ENCODE data around the gene KAZALD1. TPM values are rescaled to one million over a fixed set of nuclear protein-coding genes. Genes with fewer than 3 reads are reported as not detected.
A peak's percentile ranks its signal among the peaks of the same experiment; 100 is the strongest.

KAZALD1 gene, protein sequence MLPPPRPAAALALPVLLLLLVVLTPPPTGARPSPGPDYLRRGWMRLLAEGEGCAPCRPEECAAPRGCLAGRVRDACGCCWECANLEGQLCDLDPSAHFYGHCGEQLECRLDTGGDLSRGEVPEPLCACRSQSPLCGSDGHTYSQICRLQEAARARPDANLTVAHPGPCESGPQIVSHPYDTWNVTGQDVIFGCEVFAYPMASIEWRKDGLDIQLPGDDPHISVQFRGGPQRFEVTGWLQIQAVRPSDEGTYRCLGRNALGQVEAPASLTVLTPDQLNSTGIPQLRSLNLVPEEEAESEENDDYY
- not detected for polyA plus RNA-seq (ENCODE audit: low read depth in 6 of 6)

DNA sequence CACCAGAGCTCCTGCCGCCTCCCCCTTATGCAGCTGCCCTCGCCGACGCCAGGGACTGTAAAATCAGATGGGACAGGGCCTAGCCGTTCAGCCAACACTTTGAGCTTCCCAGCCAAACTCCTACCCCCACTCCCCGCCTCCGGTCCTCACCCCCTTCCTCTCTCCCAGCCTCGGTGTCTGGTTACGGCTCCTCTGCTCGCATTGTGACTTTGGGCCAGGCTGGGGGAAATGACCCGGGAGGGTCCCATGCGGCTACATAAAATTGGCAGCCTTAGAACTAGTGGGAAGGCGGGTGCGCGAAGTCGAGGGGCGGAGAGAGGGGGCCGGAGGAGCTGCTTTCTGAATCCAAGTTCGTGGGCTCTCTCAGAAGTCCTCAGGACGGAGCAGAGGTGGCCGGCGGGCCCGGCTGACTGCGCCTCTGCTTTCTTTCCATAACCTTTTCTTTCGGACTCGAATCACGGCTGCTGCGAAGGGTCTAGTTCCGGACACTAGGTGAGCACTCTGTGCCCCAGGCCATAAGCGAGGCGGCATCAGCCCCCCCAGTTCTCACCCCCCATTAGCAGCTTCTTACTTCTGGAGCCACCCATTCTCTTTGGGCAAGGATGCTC, at the start of gene KAZALD1:
Gene KAZALD1, plus strand, starts transcription at position 366 of the 608 bp plus-strand sequence. CDS start 604 bp downstream, outside the sequence.
- Mint-ChIP-seq H3K36me3 (no peaks in the 10 kb centered on the region), H3K4me3 (peak within 1 kb of the TSS; percentile 91 to 99 (median 96)), H3K4me1 (peaks cover 39 to 50% (median 46%) of the 10 kb centered on the region in 3 donors), H3K9me3 (no peaks in the 10 kb centered on the region), H3K27me3 (peaks cover 11 to 32% (median 20%) of the 10 kb centered on the region in 3 donors), H3K27ac (peak within 1 kb of the TSS; percentile 88 to 98 (median 92))
- DNase-seq (no peak), ATAC-seq (ENCODE audit: low read depth in 2 of 2) (no peak)

DNA sequence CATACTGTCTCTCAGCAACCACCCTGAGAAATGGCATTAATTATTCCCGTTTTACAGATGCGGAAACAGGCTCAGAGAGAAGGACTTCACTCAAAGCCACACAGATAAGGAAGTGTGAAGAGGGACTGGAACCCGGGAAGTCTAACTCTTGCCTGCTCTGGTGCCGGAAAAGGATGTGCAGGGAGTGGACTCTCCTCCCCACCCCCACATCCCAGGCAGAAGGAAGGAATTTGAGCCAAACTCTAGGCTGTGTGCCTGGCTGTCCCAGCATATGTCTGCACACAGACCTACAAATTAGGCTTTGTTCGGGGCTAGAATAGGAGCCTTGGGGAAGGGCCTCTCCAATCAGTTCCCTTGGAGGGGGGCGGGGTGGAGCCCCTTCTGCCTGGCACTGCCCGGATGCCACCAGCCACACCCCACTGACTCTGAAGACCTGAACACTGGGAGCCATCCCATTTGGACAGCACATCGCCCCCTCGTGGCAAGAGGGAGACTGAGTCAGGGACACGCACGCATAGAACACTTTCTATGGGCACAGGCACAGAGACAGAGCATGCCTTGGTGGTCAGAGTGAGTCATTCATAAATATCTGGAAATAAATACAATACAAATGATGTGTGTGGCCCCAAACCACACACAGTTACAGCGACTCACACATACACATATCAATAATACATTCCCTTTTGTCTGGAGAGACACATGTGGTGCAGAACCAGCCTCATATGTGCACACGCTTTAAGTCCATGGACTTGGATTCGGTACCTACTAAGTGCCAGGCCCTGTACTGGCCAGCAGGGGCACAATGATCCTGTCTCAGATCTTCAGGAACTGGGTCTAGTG, 49.0 kb upstream of the KAZALD1 start:
- H3K27me3 Mint-ChIP-seq = peaks cover 27 to 44% (median 28%) of the 10 kb centered on the region in 3 donors
- DNase-seq (peak; percentile 59), ATAC-seq (ENCODE audit: low read depth in 2 of 2) (peak; percentile 85 to 88)
- peaks cover 11 to 25% (median 24%) of the 10 kb centered on the region in 3 donors for H3K4me1 Mint-ChIP-seq
- H3K4me3 Mint-ChIP-seq = peak overlapping the region in 1 of 8 donors; percentile 21
- no peaks in the 10 kb centered on the region for H3K9me3 Mint-ChIP-seq
- no peaks in the 10 kb centered on the region for H3K36me3 Mint-ChIP-seq
- peak overlapping the region in 3 of 6 donors; percentile 35 to 82 (median 73) for H3K27ac Mint-ChIP-seq

DNA sequence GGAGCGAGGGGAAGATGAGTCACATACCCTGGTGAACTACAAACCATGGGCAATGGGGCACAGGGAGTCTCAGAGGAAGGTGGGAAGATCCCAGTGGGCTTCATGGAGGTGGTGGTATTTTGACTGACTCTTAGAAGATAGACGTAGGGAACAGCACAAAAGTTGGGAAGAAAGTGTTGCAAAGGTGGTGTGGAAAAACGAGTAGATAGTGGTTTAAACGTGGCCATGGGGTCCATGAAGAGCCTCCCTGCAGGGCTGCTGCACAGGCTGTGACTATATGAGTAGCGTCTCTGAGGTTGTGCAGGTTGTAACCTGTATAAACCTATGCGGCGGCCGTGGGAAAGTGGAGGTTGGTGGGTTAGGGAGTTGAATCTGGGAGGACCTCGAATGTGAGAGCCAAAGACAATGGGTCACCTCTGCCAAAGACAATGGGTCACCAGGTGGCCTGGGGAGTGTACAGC, 48.4 kb upstream of the KAZALD1 start:
- Mint-ChIP-seq H3K4me3 (no peak overlapping the region), H3K36me3 (no peaks in the 10 kb centered on the region), H3K9me3 (no peaks in the 10 kb centered on the region), H3K27me3 (peaks cover 28 to 51% (median 32%) of the 10 kb centered on the region in 3 donors), H3K27ac (peak overlapping the region in 2 of 6 donors; percentile 22 to 82), H3K4me1 (peaks cover 18 to 29% (median 27%) of the 10 kb centered on the region in 3 donors)
- DNase-seq (no peak), ATAC-seq (ENCODE audit: low read depth in 2 of 2) (no peak)

DNA sequence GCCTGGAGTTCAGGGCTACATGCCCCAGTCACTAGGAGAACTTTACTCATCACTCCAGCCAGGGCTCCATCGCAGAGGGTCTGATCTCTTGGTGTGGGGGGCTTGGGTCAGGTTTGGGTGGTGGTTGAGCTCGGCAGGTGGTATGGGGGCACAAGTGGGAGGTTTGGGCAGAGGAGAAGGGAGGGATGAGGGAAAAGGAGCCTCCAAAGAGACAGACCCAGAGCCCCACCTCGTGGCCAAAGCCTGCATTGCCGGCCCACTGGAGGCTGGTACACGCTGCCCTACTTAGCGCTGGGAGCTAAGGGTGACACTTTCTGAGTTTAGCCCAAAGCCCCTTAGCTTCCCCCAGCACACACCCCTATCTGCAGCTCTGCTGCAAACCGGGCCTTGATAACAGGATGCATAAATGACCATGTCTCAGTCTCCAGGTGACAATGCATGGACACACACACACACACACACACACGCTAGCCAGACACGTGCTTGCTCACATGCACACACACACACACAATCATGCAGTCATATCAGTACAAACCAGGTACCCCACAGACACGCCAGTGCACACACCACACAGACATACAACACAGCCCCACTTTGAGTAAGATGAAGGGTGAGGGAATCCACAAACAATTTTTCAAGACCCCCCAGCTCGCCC, 47.4 kb upstream of the KAZALD1 start:
- H3K4me1 Mint-ChIP-seq = peaks cover 23 to 32% (median 32%) of the 10 kb centered on the region in 3 donors
- peak; percentile 71 for DNase-seq
- peak; percentile 17 to 32 for ATAC-seq (ENCODE audit: low read depth in 2 of 2)
- H3K27ac Mint-ChIP-seq = peak overlapping the region in 2 of 6 donors; percentile 19 to 37
- H3K36me3 Mint-ChIP-seq = no peaks in the 10 kb centered on the region
- no peak overlapping the region for H3K4me3 Mint-ChIP-seq
- H3K9me3 Mint-ChIP-seq = no peaks in the 10 kb centered on the region
- H3K27me3 Mint-ChIP-seq = peaks cover 29 to 57% (median 39%) of the 10 kb centered on the region in 3 donors

DNA sequence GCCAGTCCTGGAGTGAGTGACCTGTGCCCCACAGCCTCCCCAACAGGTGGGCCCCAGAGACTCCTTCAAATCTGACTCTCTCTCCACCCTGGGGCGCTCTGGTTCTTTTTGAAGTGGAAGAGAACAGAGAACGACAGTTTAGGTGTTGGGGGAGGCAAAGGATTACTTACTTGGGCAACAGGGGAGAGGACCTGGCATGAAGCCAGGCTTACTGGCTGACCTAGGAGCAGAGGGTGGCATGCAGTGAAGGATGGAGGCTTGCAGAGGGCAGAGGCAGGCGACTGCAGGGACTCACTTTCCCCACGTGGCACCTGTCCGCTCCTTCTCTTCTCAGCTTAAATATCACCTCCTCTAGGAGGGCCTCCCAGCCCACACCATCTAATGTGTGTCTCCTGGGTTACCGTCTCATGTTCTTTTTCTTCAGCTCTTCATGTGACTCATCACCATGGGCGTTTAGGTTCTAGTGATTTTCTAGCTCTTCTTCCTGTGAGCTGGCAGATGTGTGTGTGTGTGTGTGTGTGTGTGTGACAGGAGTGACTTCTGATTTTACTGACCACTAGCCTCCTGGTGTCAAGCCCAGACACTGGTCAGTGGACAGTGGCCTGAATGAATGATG, 46.7 kb upstream of the KAZALD1 start:
- H3K27me3 Mint-ChIP-seq = peaks cover 33 to 61% (median 44%) of the 10 kb centered on the region in 3 donors
- H3K9me3 Mint-ChIP-seq = no peaks in the 10 kb centered on the region
- no peaks in the 10 kb centered on the region for H3K36me3 Mint-ChIP-seq
- DNase-seq (no peak), ATAC-seq (ENCODE audit: low read depth in 2 of 2) (no peak)
- H3K4me3 Mint-ChIP-seq = peak overlapping the region in 1 of 8 donors; percentile 21
- H3K4me1 Mint-ChIP-seq = peaks cover 27 to 35% (median 35%) of the 10 kb centered on the region in 3 donors
- H3K27ac Mint-ChIP-seq = no peak overlapping the region

DNA sequence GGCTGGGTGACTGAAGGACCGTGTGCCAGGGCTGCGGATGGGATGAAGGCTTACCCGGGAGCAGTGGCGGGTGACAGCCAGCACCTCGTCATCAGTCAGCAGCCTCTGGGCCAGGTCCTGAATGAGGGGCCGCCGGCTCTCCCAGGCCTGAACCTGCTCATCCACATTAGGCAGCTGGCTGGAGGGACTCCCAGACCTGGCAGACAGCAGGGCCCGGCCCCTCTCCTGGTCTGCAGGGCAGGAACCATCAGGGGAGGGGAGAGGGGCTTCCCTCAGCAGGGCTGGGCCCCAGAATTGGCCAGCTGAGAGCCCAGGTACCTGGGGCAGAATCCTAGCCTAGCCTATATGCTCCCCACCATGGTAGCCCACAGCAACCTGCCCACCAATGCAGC, 46.2 kb upstream of the KAZALD1 start:
- peaks cover 33 to 61% (median 44%) of the 10 kb centered on the region in 3 donors for H3K27me3 Mint-ChIP-seq
- no peaks in the 10 kb centered on the region for H3K36me3 Mint-ChIP-seq
- H3K9me3 Mint-ChIP-seq = no peaks in the 10 kb centered on the region
- DNase-seq (no peak), ATAC-seq (ENCODE audit: low read depth in 2 of 2) (no peak)
- H3K27ac Mint-ChIP-seq = no peak overlapping the region
- peaks cover 27 to 35% (median 35%) of the 10 kb centered on the region in 3 donors for H3K4me1 Mint-ChIP-seq
- no peak overlapping the region for H3K4me3 Mint-ChIP-seq

DNA sequence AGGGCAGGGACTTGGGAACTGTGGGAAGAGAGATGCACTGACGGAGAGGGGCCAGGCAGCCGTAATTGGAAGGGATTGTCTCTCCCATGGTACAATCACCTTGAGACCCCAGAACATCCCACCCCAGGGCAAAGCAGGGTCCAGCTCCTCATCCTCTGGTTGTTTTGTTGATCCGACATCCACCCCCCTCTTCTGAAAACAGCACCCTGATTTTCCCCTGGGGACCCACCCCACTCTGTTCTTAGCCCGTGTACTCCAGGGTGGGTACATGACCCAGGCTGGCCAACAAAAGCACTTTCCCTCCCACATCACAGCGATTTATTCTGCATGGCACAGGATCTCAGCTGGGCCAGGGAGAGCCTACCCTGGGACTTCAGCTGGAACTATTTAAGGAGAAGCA, 45.0 kb upstream of the KAZALD1 start:
- no peak overlapping the region for H3K27ac Mint-ChIP-seq
- H3K27me3 Mint-ChIP-seq = peaks cover 33 to 64% (median 47%) of the 10 kb centered on the region in 3 donors
- H3K36me3 Mint-ChIP-seq = no peaks in the 10 kb centered on the region
- DNase-seq = no peak
- H3K9me3 Mint-ChIP-seq = no peaks in the 10 kb centered on the region
- ATAC-seq (ENCODE audit: low read depth in 2 of 2) = no peak
- peak overlapping the region in 1 of 8 donors; percentile 71 for H3K4me3 Mint-ChIP-seq
- H3K4me1 Mint-ChIP-seq = peaks cover 27 to 35% (median 35%) of the 10 kb centered on the region in 3 donors

DNA sequence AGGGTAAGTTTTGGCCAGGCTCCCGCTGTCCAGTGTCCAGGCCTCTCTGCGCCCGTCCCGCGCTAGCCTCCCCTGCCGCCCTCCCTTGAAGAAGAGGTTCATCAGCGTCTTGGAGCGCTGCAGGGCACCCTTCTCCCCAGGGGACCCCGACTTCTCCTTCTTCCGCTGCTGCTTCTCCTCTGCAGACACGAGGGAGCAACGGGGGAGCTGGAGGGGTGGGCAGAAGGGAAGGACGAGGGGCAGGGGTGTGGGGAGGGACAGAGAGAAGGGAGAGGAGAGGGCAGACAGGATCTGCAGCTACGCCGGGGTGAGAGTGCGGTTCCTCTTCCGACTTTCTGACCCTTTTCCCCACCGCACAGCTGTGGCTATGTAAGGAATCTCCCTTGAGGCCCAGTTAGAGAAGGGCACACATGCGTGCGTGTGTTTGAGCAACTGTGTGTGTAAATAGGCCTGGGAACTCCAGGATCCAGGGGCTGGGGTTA, 43.6 kb upstream of the KAZALD1 start:
- DNase-seq (peak; percentile 24), ATAC-seq (ENCODE audit: low read depth in 2 of 2) (peak; percentile 72 to 75)
- H3K27me3 Mint-ChIP-seq = peaks cover 30 to 66% (median 50%) of the 10 kb centered on the region in 3 donors
- H3K36me3 Mint-ChIP-seq = no peaks in the 10 kb centered on the region
- no peaks in the 10 kb centered on the region for H3K9me3 Mint-ChIP-seq
- peaks cover 21 to 30% (median 28%) of the 10 kb centered on the region in 3 donors for H3K4me1 Mint-ChIP-seq
- peak overlapping the region in 7 of 8 donors; percentile 23 to 86 (median 71) for H3K4me3 Mint-ChIP-seq
- peak overlapping the region in 3 of 6 donors; percentile 12 to 81 (median 22) for H3K27ac Mint-ChIP-seq

DNA sequence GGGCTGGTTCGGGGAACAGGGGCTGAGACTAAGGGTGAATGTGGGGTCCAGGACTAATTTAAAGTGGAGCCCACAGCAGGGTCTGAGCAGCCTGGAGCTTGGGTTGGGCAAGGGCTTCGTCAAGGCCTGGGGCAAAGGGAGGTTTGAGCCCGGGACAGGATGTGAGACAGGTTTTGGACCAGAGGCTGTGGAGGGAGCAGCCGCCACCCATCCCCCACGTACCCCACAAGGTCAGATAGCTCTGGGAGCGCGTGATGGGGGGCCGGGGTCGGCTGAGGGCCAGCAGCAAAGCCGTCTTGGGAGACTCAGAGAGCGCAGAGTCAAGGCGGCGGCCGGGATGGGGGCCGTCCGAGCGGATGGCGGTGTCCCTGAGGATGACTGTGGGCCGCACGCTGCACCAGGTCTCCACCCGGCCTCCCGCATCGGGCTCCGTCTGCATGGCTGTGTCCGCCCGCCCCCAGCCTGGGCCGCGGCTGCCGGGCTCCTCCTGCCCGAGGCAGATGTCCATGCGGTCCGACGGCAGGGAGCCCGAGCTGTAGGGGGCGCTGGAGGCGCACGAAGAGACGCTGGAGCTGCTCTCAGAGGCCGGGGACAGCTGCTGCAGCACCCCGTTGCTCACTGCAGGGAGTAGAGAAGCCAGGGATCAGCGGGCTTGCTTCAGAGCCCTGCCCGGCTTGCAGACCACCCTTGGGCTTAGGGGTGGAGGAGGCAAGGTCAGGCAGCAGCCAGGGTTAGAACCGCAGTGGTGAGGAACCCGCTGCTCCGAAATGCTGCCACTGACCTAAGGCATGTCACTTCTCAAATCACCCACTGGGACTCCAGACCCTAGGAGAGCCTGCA, 43.0 kb upstream of the KAZALD1 start:
- Mint-ChIP-seq H3K4me1 (peaks cover 16 to 26% (median 23%) of the 10 kb centered on the region in 3 donors), H3K4me3 (peak overlapping the region in 7 of 8 donors; percentile 23 to 86 (median 71)), H3K27me3 (peaks cover 25 to 63% (median 50%) of the 10 kb centered on the region in 3 donors), H3K27ac (peak overlapping the region in 4 of 6 donors; percentile 12 to 72 (median 24)), H3K36me3 (no peaks in the 10 kb centered on the region), H3K9me3 (no peaks in the 10 kb centered on the region)
- DNase-seq = peak; percentile 41
- ATAC-seq (ENCODE audit: low read depth in 2 of 2) = peak; percentile 64

DNA sequence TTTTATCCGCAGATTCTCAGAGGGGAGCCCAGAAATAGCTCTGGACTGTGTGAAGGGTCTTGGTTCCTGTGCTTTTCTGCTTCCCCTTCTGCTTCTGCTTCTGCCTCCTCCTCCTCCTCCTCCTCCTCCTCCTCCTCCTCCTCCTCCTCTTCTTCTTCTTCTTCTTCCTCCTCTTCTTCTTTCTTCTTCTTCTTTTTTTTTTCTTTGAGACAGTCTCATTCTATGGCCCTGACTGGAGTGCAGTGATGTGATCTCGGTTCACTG, 42.4 kb upstream of the KAZALD1 start:
- Mint-ChIP-seq H3K27ac (peak overlapping the region in 3 of 6 donors; percentile 67 to 93 (median 68)), H3K27me3 (peaks cover 24 to 58% (median 50%) of the 10 kb centered on the region in 3 donors), H3K9me3 (no peaks in the 10 kb centered on the region), H3K4me1 (peaks cover 16 to 22% (median 20%) of the 10 kb centered on the region in 3 donors), H3K36me3 (no peaks in the 10 kb centered on the region), H3K4me3 (peak overlapping the region in 5 of 8 donors; percentile 3 to 57 (median 42))
- DNase-seq = no peak
- ATAC-seq (ENCODE audit: low read depth in 2 of 2) = no peak

DNA sequence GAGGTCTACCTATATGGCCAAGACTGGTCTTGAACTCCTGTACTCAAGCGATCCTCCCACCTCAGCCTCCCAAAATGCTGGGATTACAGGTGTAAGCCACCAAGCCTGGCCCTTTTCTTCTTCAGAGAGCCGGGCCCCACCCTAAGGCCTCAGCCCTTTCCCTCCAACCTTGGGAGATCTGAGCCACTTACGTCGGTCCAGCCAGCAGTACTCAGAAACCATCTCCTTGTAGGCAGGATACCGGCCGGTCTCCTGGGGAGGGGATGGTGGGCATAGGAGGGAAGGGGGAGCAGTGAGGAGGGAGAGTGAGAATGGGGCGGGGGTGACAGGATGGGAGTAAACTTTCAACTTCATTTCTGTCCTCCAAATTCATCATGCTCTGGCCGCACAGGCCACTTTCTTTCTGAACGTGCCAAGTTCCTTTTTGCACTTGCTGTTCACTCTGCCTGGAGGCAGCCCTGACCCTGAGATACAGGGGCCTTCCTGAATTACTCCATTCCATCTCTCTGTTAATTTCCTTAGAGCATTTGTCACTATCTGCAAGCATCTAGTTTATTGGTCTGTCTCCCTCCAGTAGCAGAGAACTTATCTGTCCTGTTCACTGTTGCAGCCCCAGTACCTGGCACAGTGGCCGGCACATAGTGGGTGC, 41.2 kb upstream of the KAZALD1 start:
- DNase-seq (no peak), ATAC-seq (ENCODE audit: low read depth in 2 of 2) (no peak)
- Mint-ChIP-seq H3K4me3 (no peak overlapping the region), H3K27me3 (peaks cover 18 to 46% (median 43%) of the 10 kb centered on the region in 3 donors), H3K27ac (no peak overlapping the region), H3K36me3 (no peaks in the 10 kb centered on the region), H3K4me1 (peaks cover 16 to 19% (median 18%) of the 10 kb centered on the region in 3 donors), H3K9me3 (no peaks in the 10 kb centered on the region)

Data from naive B cell (primary cell).